Gastrocnemius medialis (tissue), 4 donors: ENCODE data around the gene EEF1A1. TPM values are rescaled to one million over a fixed set of nuclear protein-coding genes. Genes with fewer than 3 reads are reported as not detected.

Experiments used
- ATAC-seq, 2 donors: fragments of 150-250 bp; one replicate each; pipeline ENCODE4 v1.9.1; 2016
- DNase-seq, 2 donors: peaks; one replicate each; pipeline ENCODE4 v3.0.0-alpha.2; 2019
- H3K27ac ChIP-seq, 4 donors: fragments of 200-600 bp; sonication (generic); 1 replicate in 1 of 4; 2 replicates in 3 of 4; pipeline ENCODE4 v1.5.1; 2016 to 2018; ENCODE audit warnings: mild to moderate bottlenecking in 2 of 4, moderate library complexity in 1 of 4
- H3K27me3 ChIP-seq, 3 donors: fragments of 200-600 bp; sonication (generic) in 2 of 3; 1 replicate in 1 of 3; 2 replicates in 2 of 3; pipeline versions ENCODE4 v1.5.1 to v1.6.0; 2016 to 2019; ENCODE audit warnings: mild to moderate bottlenecking in 1 of 3, moderate library complexity in 1 of 3
- H3K36me3 ChIP-seq, 2 donors: fragments of 200-600 bp; sonication (generic) in 1 of 2; one replicate each; pipeline ENCODE4 v1.5.1; 2017 to 2018
- H3K4me1 ChIP-seq, 2 donors: fragments of 200-600 bp; sonication (generic) in 1 of 2; one replicate each; pipeline ENCODE4 v1.5.1; 2016 to 2017; ENCODE audit warnings: mild to moderate bottlenecking in 2 of 2
- H3K4me3 ChIP-seq, 4 donors: fragments of 200-600 bp; sonication (generic) in 3 of 4; 1 replicate in 1 of 4; 2 replicates in 3 of 4; pipeline ENCODE4 v1.5.1; 2016 to 2019; ENCODE audit warnings: mild to moderate bottlenecking in 2 of 4
- H3K9me3 ChIP-seq, 3 donors: fragments of 200-600 bp; sonication (generic) in 2 of 3; 1 replicate in 1 of 3; 2 replicates in 2 of 3; pipeline ENCODE4 v1.5.1; 2016 to 2019
- POLR2A ChIP-seq, 2 donors: fragments of 450-650 bp; IDR thresholded peaks; one replicate each; pipeline ENCODE4 v1.6.1; 2017; ENCODE audit warnings: antibody characterized with exemption in 2 of 2, mild to moderate bottlenecking in 2 of 2, moderate library complexity in 2 of 2
- in situ Hi-C, 4 donors: fragments of 200-750 bp; cut with MboI; loops; one replicate each; pipeline versions ENCODE4 v1.15.0 to v1.8.0; 2017; ENCODE audit warnings: low sequenced_read_pairs in 4 of 4
- intact Hi-C: fragments of 100-400 bp; cut with DNase I; formaldehyde crosslinking; loops from one replicate; pipeline ENCODE4 v1.15.1; 2023; ENCODE audit warnings: low total_unique reads
- total RNA-seq, 4 donors: library from RNA; depleted of rRNA; stranded (reverse); fragments of >200 nt; gene quantifications; one replicate each; pipeline versions ENCODE4 v1.1.0 to v1.2.3, GENCODE V29; 2016
- TF ChIP-seq, protein P1 (sequence below), 5 experiments: fragments of 450-650 bp in 3 of 5; fragments of 200-600 bp in 2 of 5; sonication (generic) in 2 of 5; IDR thresholded peaks in 4 of 5; conservative IDR thresholded peaks in 1 of 5; 1 replicate in 4 of 5; 2 replicates in 1 of 5; pipeline ENCODE4 v1.5.1; 2016 to 2019; ENCODE audit warnings: antibody characterized with exemption in 5 of 5, mild to moderate bottlenecking in 3 of 5, moderate library complexity in 3 of 5

The EEF1A1 gene
- total RNA-seq, 4 donors from 2014 or later: 846 to 1,271 (median 1,198) TPM

GRCh38 chr6:73476723-73477122 is 44.1 kb downstream of the EEF1A1 start:
- no peak overlapping the region for H3K27ac ChIP-seq
- peaks cover 0 to 90% of the 10 kb centered on the region in 2 donors for H3K36me3 ChIP-seq
- in situ Hi-C loops (loop anchor here in 2 of 4 donors (25.0 kb wide), 1 partner anchor 1761 kb away; the partner anchor contains the start of gene COX7A2 (in 2 of the 2)), intact Hi-C loops (no loop called here)
- no peaks in the 10 kb centered on the region for H3K27me3 ChIP-seq
- ATAC-seq: no peak
- TF ChIP-seq POLR2A (IDR thresholded peaks at IDR 0.05): no peak
- TF ChIP-seq, protein P1, sequence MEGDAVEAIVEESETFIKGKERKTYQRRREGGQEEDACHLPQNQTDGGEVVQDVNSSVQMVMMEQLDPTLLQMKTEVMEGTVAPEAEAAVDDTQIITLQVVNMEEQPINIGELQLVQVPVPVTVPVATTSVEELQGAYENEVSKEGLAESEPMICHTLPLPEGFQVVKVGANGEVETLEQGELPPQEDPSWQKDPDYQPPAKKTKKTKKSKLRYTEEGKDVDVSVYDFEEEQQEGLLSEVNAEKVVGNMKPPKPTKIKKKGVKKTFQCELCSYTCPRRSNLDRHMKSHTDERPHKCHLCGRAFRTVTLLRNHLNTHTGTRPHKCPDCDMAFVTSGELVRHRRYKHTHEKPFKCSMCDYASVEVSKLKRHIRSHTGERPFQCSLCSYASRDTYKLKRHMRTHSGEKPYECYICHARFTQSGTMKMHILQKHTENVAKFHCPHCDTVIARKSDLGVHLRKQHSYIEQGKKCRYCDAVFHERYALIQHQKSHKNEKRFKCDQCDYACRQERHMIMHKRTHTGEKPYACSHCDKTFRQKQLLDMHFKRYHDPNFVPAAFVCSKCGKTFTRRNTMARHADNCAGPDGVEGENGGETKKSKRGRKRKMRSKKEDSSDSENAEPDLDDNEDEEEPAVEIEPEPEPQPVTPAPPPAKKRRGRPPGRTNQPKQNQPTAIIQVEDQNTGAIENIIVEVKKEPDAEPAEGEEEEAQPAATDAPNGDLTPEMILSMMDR (IDR thresholded peaks at IDR 0.05 in 4 of 5, conservative IDR thresholded peaks at IDR 0.05 in 1 of 5): no peak
- H3K9me3 ChIP-seq: no peaks in the 10 kb centered on the region
- H3K4me1 ChIP-seq: no peaks in the 10 kb centered on the region
- no peak for DNase-seq
- no peak overlapping the region for H3K4me3 ChIP-seq

DNA sequence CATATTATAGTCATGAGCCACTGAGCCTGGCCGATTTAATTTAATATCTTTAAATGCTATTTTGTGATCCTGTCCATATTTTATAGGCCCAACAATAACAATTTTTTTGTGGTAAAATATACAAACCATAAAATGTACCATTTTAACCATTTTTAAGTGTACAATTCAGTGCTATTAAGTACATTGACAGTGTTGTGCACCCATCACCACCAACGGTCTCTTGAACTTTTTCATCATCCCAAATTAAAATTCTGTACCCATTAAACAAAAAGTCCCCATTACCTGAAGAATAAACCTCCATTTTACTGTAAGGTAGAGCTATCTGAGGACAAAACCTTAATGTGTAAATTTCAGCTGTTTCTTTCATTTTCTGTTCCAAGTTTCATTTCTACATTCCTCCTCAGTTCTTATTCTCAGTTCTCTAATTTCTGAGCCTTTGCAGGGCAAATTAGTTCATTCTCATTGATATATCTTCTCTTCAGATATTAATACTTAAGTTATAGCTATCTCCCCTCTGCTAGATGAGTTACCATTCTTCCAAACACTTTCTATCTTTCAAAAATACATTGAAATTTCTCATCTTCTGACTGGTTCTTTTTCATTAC is 49.0 kb downstream of the EEF1A1 start:
- in situ Hi-C loops: no loop called here
- intact Hi-C loops: no loop called here
- TF ChIP-seq, protein P1 (IDR thresholded peaks at IDR 0.05 in 4 of 5, conservative IDR thresholded peaks at IDR 0.05 in 1 of 5): no peak
- no peak for TF ChIP-seq POLR2A (IDR thresholded peaks at IDR 0.05)
- ATAC-seq (no peak), DNase-seq (no peak)
- peaks cover 0 to 96% of the 10 kb centered on the region in 2 donors for H3K36me3 ChIP-seq
- no peaks in the 10 kb centered on the region for H3K4me1 ChIP-seq
- H3K9me3 ChIP-seq: no peaks in the 10 kb centered on the region
- H3K27ac ChIP-seq: no peak overlapping the region
- H3K27me3 ChIP-seq: no peaks in the 10 kb centered on the region
- H3K4me3 ChIP-seq: no peak overlapping the region

Other genes starting within 250 kb of the EEF1A1 start
- not detected for gene DPPA5, start 166.8 kb downstream of the EEF1A1 start, total RNA-seq
- not detected for gene KHDC3L, start 158.4 kb downstream of the EEF1A1 start, total RNA-seq
- gene OOEP, start 151.1 kb downstream of the EEF1A1 start, total RNA-seq: not detected
- gene DDX43, start 126.2 kb downstream of the EEF1A1 start, total RNA-seq: 1 to 10 TPM in 1 of 4 donors, not detected in 3; 1.1 TPM
- 1 to 10 TPM in 2 of 4 donors, under 1 TPM in 2; 0.49 to 1.6 (median 1.2) TPM for gene CGAS, start 68.7 kb downstream of the EEF1A1 start, total RNA-seq
- 10 to 100 TPM; 16.4 to 43.4 (median 21.9) TPM for gene MTO1, start 59.3 kb downstream of the EEF1A1 start, total RNA-seq
- gene SLC17A5, start 133.0 kb upstream of the EEF1A1 start, total RNA-seq: 10 to 100 TPM in 1 of 4 donors, 1 to 10 TPM in 3; 2.6 to 11.5 (median 5.4) TPM
- gene CD109, start 175.2 kb upstream of the EEF1A1 start, total RNA-seq: 1 to 10 TPM; 1.3 to 3.8 (median 2.8) TPM